IPS-18a (cell line): Measurements from ENCODE around the gene SMPDL3B.
A peak's percentile ranks its signal among the peaks of the same experiment; 100 is the strongest.

Experiments
- H3K27ac ChIP-seq: one replicate; pipeline ENCODE4 v1.5.1; 2013; ENCODE audit warnings: low read length
- H3K27me3 ChIP-seq: one replicate; pipeline ENCODE4 v1.6.1; 2013; ENCODE audit warnings: mild to moderate bottlenecking, low read length; ENCODE audit not compliant: control insufficient read depth, insufficient read depth
- H3K36me3 ChIP-seq: one replicate; pipeline ENCODE4 v1.6.1; 2013; ENCODE audit warnings: low read depth, low read length; ENCODE audit not compliant: control insufficient read depth
- H3K4me1 ChIP-seq: one replicate; pipeline ENCODE4 v1.6.1; 2013; ENCODE audit warnings: low read depth, low read length; ENCODE audit not compliant: control insufficient read depth
- H3K4me3 ChIP-seq: one replicate; pipeline ENCODE4 v1.5.1; 2013; ENCODE audit warnings: low read length
- H3K9ac ChIP-seq: one replicate; pipeline ENCODE4 v1.6.1; 2013; ENCODE audit warnings: mild to moderate bottlenecking, low read length, moderate library complexity
- H3K9me3 ChIP-seq: one replicate; pipeline ENCODE4 v1.6.1; 2013; ENCODE audit warnings: low read depth, low read length; ENCODE audit not compliant: control insufficient read depth

The SMPDL3B gene

DNA sequence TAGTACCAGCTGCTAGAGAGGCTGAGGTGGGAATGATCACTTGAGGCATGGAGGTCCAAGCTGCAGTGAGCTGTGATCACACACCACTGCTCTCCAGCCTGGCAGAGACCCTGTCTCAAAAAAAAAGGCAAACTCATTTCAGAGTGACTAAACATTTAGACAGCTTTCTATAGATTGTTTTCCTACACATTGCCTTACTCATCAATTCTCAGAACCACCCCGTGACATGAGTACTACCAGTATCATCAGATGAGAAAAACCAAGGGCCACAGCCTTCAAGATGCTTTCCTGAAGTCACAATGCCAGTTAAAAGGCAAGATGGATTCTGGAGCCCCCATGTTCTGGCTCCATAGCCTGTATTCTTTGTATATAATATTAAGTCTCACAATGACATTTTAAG is 22.4 kb upstream of the SMPDL3B start:
- H3K27me3 ChIP-seq, result peaks cover 16% of the 10 kb centered on the region
- H3K9me3 ChIP-seq, result peaks cover 5% of the 10 kb centered on the region
- H3K4me1 ChIP-seq, result no peaks in the 10 kb centered on the region
- peaks cover 43% of the 10 kb centered on the region for H3K36me3 ChIP-seq
- no peak overlapping the region for H3K27ac ChIP-seq
- no peak overlapping the region for H3K4me3 ChIP-seq
- H3K9ac ChIP-seq, result no peak overlapping the region

DNA sequence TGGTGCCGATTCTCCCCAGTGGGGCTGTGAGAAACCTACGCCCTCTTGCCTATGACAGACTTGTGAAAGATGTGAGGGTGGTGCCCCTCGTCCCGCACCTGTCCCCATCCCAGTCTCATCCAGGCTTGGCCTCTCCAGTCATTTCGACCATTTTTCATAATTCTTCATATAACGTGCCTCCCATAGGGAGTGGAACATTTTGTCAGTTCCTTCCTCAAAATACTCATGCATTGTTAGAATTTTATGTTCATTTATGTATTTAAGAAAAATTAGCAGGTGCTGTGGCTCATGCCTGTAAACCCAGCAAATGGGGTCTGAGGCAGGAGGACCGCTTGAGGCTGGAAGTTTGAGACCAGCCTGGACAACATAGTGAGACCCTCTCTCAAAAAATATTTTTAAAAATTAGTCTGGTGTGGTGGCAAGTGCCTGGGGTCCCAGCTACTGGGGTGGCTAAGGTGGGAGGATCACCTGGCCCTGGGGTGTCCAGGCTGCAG is 19.7 kb upstream of the SMPDL3B start:
- H3K4me1 ChIP-seq, result no peaks in the 10 kb centered on the region
- H3K9ac ChIP-seq, result no peak overlapping the region
- no peak overlapping the region for H3K27ac ChIP-seq
- peaks cover 5% of the 10 kb centered on the region for H3K9me3 ChIP-seq
- peaks cover 19% of the 10 kb centered on the region for H3K36me3 ChIP-seq
- no peak overlapping the region for H3K4me3 ChIP-seq
- peaks cover 31% of the 10 kb centered on the region for H3K27me3 ChIP-seq

DNA sequence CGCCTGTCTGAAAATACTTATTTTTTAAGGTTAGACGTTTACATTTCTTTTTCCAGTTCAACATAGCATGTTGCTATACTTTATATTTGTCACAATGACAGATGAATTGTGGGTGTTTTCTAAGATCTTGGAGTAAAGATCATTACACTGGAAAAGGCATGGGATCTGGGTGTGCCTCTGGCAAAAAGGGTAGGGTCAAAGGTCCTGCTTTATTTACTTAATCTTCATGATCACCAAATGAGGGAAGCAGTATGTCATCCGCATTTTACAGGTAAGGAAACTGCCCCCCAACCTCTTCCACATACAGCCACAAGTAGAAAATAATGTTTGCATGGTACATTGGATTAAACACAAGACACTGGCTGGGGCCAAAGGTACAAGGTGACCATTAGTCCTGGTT is 12.5 kb upstream of the SMPDL3B start:
- no peaks in the 10 kb centered on the region for H3K4me1 ChIP-seq
- H3K27me3 ChIP-seq, result peaks cover 17% of the 10 kb centered on the region
- no peaks in the 10 kb centered on the region for H3K9me3 ChIP-seq
- H3K4me3 ChIP-seq, result no peak overlapping the region
- no peak overlapping the region for H3K27ac ChIP-seq
- H3K9ac ChIP-seq, result no peak overlapping the region
- no peaks in the 10 kb centered on the region for H3K36me3 ChIP-seq

DNA sequence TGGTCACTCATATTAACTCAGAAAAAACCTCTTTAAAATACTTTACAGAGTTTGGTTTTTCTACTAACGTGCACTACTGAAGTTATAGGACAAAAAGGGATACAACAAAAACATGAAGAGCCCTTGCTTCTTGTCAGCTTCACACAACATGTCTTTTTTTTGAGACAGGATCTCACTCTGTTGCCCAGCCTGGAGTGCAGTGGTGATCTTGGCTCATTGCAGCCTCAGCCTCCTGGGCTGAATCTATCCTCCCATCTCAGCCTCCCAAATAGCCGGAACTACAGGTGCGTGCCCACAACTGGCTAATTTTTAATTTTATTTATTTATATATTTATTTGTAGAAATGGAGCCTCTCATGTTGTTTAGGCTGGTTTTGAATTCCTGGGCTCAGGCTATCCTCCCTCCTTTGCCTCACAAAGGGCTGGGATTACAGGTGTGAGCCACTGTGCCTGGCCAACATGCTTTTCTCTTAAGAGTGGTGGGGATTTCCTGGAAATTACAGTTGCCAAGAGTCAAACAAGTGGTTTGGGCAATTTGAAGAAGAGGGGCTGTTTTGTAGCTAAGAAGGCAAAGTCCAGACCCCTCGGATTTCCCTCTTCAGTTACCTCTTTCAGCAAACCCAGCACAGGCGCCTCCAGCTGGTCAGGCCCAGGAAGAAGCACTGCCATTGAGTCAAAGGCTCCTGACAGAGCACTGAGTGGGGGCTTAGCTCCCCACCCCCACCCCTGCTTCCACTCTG is 6.4 kb upstream of the SMPDL3B start:
- Histone ChIP-seq H3K36me3 (no peaks in the 10 kb centered on the region), H3K27ac (no peak overlapping the region), H3K4me3 (no peak overlapping the region), H3K27me3 (no peaks in the 10 kb centered on the region), H3K4me1 (peaks cover 5% of the 10 kb centered on the region), H3K9me3 (no peaks in the 10 kb centered on the region), H3K9ac (no peak overlapping the region)

DNA sequence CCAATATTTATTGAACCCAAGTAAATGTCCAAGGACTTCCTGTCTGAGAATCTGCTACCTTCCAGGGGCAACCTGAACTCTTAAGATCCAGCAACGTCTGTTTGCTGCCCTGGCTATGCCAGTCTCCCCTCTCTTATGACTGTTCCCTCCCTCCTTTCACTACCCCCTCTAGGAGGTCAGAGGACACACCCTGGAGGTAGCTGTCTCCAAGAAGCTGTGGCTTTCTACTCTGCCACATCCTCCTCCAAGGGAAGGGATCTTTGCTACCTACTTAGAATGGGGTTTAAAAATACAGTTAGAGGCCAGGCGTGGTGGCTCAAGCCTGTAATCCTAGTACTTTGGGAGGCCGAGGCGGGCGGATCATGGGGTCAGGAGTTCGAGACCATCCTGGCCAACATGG is 3.6 kb upstream of the SMPDL3B start:
- H3K4me1 ChIP-seq, result peaks cover 5% of the 10 kb centered on the region
- H3K36me3 ChIP-seq, result no peaks in the 10 kb centered on the region
- peaks cover 4% of the 10 kb centered on the region for H3K27me3 ChIP-seq
- H3K4me3 ChIP-seq, result no peak overlapping the region
- no peak overlapping the region for H3K9ac ChIP-seq
- no peak overlapping the region for H3K27ac ChIP-seq
- H3K9me3 ChIP-seq, result no peaks in the 10 kb centered on the region

DNA sequence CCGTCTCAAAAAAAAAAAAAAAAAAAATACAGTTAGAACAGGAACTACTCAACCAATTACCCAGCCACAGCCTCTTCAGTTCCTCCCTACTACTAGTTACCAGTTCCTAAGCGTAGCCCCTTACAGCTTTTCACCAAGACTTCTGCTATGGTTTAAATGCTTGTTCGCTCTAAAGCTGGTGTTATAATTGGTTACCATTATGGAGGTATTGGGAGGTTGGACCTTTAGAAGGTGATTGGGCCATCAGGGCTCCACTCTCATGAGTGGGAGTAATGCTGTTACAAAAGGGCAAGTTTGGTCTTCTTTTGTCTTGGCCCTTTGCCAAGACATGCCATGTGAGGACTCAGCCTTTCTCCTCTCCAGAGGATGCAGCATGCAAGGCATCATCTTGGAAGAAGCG is 3.0 kb upstream of the SMPDL3B start:
- Histone ChIP-seq H3K27me3 (peaks cover 4% of the 10 kb centered on the region), H3K9ac (no peak overlapping the region), H3K36me3 (no peaks in the 10 kb centered on the region), H3K27ac (no peak overlapping the region), H3K4me3 (no peak overlapping the region), H3K4me1 (peaks cover 5% of the 10 kb centered on the region), H3K9me3 (no peaks in the 10 kb centered on the region)

DNA sequence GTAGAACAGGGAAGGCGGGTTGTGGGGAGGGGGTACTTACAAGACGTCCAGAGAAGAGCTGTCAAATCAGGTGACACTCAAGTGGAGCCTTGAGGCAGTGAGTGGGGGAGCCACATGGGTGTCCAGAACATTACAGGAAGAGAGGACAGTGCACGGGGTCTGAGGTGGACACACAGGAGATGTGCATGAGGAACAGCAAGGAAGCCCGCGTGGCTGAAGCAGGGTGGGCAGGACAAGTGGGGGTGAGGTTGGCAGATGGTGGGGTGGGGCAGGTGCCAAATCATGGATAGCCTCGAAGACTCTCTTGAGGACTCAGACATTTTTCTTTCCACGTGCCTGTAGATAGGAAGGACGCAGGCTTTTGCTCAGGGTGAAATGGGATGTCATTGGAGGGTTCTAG is 921 bp downstream of the SMPDL3B start:
- no peak overlapping the region for H3K27ac ChIP-seq
- peak overlapping the region; percentile 70 for H3K4me3 ChIP-seq
- no peaks in the 10 kb centered on the region for H3K36me3 ChIP-seq
- no peaks in the 10 kb centered on the region for H3K9me3 ChIP-seq
- peak overlapping the region; percentile 73 for H3K9ac ChIP-seq
- peaks cover 21% of the 10 kb centered on the region for H3K4me1 ChIP-seq
- peaks cover 4% of the 10 kb centered on the region for H3K27me3 ChIP-seq

DNA sequence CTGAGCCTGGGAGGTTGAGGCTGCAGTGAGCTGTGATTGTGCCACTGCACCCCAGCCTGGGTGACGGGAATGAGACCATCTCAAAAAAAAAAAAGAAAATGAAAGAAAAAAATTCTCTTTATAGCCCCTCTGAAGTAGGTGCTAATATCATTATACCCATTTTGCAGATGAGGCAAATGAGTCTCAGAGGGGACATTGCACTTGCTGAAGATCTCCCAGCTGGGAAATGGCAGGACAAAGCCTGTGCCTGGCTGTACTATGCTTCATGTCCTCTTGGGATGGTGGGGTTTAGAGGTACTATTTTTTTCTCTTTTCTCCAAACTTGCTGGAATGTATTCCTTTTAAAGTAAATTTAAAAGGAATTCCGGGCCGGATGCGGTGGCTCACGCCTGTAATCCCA is 1.6 kb downstream of the SMPDL3B start:
- no peak overlapping the region for H3K9ac ChIP-seq
- H3K4me3 ChIP-seq, result peak overlapping the region; percentile 70
- H3K9me3 ChIP-seq, result no peaks in the 10 kb centered on the region
- no peaks in the 10 kb centered on the region for H3K36me3 ChIP-seq
- H3K4me1 ChIP-seq, result peaks cover 21% of the 10 kb centered on the region
- peaks cover 4% of the 10 kb centered on the region for H3K27me3 ChIP-seq
- no peak overlapping the region for H3K27ac ChIP-seq

DNA sequence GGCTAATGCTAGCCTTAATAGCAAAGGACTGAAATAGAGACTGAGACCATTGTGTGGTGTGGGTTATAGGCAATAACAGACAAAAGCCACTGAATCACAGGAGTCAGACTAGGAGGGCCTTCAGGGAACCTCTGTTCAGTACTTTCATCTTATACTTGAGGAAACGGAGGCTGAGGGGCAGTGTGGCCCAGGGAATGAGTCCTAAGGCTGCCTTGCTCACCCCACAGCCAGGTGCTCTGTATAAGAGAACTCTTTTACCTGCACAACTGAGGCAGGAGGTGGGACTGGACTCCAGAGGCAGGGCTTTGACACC is 2.7 kb downstream of the SMPDL3B start:
- H3K36me3 ChIP-seq, result peaks cover 4% of the 10 kb centered on the region
- peaks cover 18% of the 10 kb centered on the region for H3K4me1 ChIP-seq
- peak overlapping the region; percentile 19 for H3K4me3 ChIP-seq
- H3K27ac ChIP-seq, result no peak overlapping the region
- peaks cover 4% of the 10 kb centered on the region for H3K27me3 ChIP-seq
- no peaks in the 10 kb centered on the region for H3K9me3 ChIP-seq
- peak overlapping the region; percentile 28 for H3K9ac ChIP-seq

DNA sequence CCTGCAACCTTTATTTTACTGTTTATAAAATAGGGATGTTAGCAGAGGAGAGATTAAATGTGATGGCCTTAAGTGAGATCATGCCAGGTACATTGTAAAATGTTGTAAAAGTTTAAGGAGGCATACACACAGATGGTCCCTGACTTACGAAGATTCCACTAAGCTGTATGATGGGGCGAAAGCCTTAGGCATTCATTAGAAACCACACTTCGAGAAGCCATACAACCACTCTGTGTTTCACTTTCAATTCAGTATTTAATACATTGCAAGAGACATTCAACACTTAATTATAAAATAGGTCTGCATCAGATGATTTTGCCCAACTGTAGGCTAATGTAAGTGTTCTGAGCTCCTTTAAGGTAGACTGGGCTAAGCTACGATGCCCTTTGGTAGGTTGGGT is 3.7 kb downstream of the SMPDL3B start:
- H3K27ac ChIP-seq, result no peak overlapping the region
- H3K9me3 ChIP-seq, result no peaks in the 10 kb centered on the region
- peaks cover 16% of the 10 kb centered on the region for H3K4me1 ChIP-seq
- H3K9ac ChIP-seq, result no peak overlapping the region
- peaks cover 7% of the 10 kb centered on the region for H3K36me3 ChIP-seq
- no peak overlapping the region for H3K4me3 ChIP-seq
- H3K27me3 ChIP-seq, result peaks cover 4% of the 10 kb centered on the region

DNA sequence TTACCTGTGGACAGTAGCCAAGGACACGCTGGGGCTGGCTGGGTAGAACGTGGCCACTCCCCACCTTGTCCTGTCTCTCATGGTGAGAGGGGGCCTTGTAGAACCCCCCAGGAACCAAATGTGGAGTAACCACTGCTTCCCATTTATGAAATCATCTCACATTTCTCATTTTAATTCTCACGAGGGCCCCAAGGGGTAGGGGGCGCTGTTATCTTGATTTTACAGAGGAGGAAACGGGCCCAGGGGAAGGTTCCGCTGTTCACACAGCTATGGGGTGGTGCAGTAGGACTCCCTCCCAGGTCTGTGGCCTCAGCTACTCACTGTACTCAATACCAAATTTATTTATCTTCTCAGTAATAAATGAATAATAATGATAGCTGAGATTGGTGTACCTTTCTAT is 5.5 kb downstream of the SMPDL3B start:
- Histone ChIP-seq H3K4me1 (peaks cover 16% of the 10 kb centered on the region), H3K9ac (no peak overlapping the region), H3K9me3 (no peaks in the 10 kb centered on the region), H3K27ac (no peak overlapping the region), H3K27me3 (peaks cover 4% of the 10 kb centered on the region), H3K36me3 (peaks cover 10% of the 10 kb centered on the region), H3K4me3 (no peak overlapping the region)

DNA sequence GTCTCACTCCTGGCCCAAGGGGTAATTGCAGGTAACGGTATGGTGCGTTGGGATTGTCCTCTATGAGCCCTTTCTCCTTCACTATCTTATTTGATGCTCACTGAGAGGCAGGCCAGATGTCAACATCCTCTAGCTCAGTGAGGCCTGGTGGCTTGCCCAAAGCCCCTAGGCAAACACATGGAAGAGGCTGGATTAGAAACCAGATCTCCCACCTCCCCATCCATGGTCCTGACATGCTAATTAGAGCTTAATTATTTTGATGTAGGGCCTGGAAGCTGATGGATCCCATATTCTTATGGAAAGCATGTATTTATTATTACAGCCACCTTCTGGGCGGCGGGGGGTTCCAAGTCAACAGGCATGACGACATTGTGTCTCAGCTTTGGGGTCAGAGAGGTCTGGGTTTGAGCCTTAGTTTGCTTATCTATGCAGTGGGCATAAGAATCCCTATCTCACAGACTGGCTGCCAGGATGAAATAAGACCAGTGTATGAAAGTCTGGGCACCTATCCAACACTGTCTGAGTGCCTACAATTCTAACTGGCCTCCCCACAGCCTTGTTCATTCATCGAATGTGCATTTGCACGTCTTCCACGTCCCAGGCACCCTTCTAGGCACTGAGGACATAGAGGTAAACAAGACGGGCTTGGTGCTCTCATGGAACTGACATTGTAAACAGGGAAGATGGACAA is 6.2 kb downstream of the SMPDL3B start:
- Histone ChIP-seq H3K27ac (no peak overlapping the region), H3K36me3 (peaks cover 10% of the 10 kb centered on the region), H3K4me1 (peaks cover 16% of the 10 kb centered on the region), H3K9me3 (no peaks in the 10 kb centered on the region), H3K9ac (no peak overlapping the region), H3K4me3 (no peak overlapping the region), H3K27me3 (no peaks in the 10 kb centered on the region)
